Large intestine (tissue), 3 donors: ENCODE data around the gene PCED1A. TPM values are rescaled to one million over a fixed set of nuclear protein-coding genes. Genes with fewer than 3 reads are reported as not detected.

Source experiments
- DNase-seq, 2 donors: peaks; one replicate each; pipeline versions ENCODE4 v3.0.0 to v3.0.0-alpha.2; 2013
- H3K27ac ChIP-seq: one replicate; pipeline ENCODE4 v1.5.1; 2013; ENCODE audit warnings: low read length
- H3K27me3 ChIP-seq: 2 replicates; pipeline ENCODE4 v1.6.1; 2013; ENCODE audit warnings: low read length; ENCODE audit not compliant: control insufficient read depth, insufficient read depth
- H3K36me3 ChIP-seq: 2 replicates; pipeline ENCODE4 v1.6.1; 2013; ENCODE audit warnings: low read length; ENCODE audit not compliant: control insufficient read depth, insufficient read depth
- H3K4me1 ChIP-seq: one replicate; pipeline ENCODE4 v1.6.1; 2013; ENCODE audit warnings: low read length; ENCODE audit not compliant: control insufficient read depth, insufficient read depth
- H3K4me3 ChIP-seq: one replicate; pipeline ENCODE4 v1.5.1; 2013; ENCODE audit warnings: low read length
- H3K9me3 ChIP-seq: one replicate; pipeline ENCODE4 v1.6.1; 2013; ENCODE audit warnings: mild to moderate bottlenecking, low read depth, low read length, moderate library complexity; ENCODE audit not compliant: control insufficient read depth
- WGBS: methylation state at CpG from one replicate; pipeline ENCODE4 v1.1.5; 2013; ENCODE audit warnings: low lambda C conversion rate; ENCODE audit not compliant: insufficient coverage; 5-methylcytosine and 5-hydroxymethylcytosine counted together
- polyA plus RNA-seq: library from polyadenylated mRNA; unstranded; fragments of 120-200 nt; gene quantifications from one replicate; pipeline ENCODE4 v1.2.1, GENCODE V29; 2013

PCED1A gene
- polyA plus RNA-seq, 1 donor, result 43.4 TPM

- Histone ChIP-seq H3K27ac (no peak overlapping the region), H3K4me1 (no peaks in the 10 kb centered on the region), H3K4me3 (no peak overlapping the region), H3K36me3 (no peaks in the 10 kb centered on the region), H3K27me3 (peaks cover 22% of the 10 kb centered on the region), H3K9me3 (no peaks in the 10 kb centered on the region)
- 98% methylated on average over 4 of the region's 4 CpGs for WGBS
- DNase-seq, result no peak
These were observed 13.8 kb downstream of the PCED1A start for GRCh38 chr20:2826655-2827054.

DNA sequence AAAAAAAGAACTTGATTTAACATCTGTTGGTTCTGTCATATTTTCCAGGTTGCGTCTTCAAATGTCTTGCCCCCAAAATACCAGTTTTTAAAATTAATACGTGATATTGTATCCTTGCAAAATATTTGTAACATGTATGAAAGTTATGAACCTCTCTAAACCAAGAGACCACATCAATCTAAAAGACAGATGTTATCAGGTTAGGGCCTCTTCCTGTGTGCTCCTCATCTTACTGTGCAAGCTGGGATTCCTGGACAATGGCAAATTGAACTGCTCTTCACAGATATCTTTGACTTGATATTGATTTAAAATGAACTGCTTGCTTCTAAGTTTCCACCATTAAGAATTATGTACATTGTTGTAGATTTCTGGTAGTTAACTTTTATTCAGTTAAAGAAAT is 14.7 kb downstream of the PCED1A start:
- no peak overlapping the region for H3K4me3 ChIP-seq
- H3K9me3 ChIP-seq, result no peaks in the 10 kb centered on the region
- H3K4me1 ChIP-seq, result no peaks in the 10 kb centered on the region
- H3K27ac ChIP-seq, result no peak overlapping the region
- WGBS, result no CpG with 5 or more reads among the region's 2 CpGs
- H3K27me3 ChIP-seq, result peaks cover 31% of the 10 kb centered on the region
- no peaks in the 10 kb centered on the region for H3K36me3 ChIP-seq
- no peak for DNase-seq

GRCh38 chr20:2822073-2822472 is 18.4 kb downstream of the PCED1A start:
- no peak for DNase-seq
- peaks cover 41% of the 10 kb centered on the region for H3K27me3 ChIP-seq

GRCh38 chr20:2820896-2821869 is 19.3 kb downstream of the PCED1A start:
- no peaks in the 10 kb centered on the region for H3K36me3 ChIP-seq
- no peak overlapping the region for H3K4me3 ChIP-seq
- no peak overlapping the region for H3K27ac ChIP-seq
- H3K9me3 ChIP-seq, result no peaks in the 10 kb centered on the region
- DNase-seq, result no peak
- peaks cover 37% of the 10 kb centered on the region for H3K27me3 ChIP-seq
- H3K4me1 ChIP-seq, result peaks cover 3% of the 10 kb centered on the region
- no CpG with 5 or more reads among the region's 68 CpGs for WGBS

More at GRCh38 chr20:2822073-2822472, 18.4 kb downstream of the PCED1A start:
- no peaks in the 10 kb centered on the region for H3K36me3 ChIP-seq
- peaks cover 3% of the 10 kb centered on the region for H3K4me1 ChIP-seq
- no CpG with 5 or more reads among the region's 5 CpGs for WGBS
- no peak overlapping the region for H3K27ac ChIP-seq
- no peak overlapping the region for H3K4me3 ChIP-seq
- H3K9me3 ChIP-seq, result no peaks in the 10 kb centered on the region

- 19% methylated on average over 4 of the region's 32 CpGs for WGBS
- Histone ChIP-seq H3K4me1 (peaks cover 3% of the 10 kb centered on the region), H3K4me3 (no peak overlapping the region), H3K27ac (no peak overlapping the region), H3K27me3 (peaks cover 34% of the 10 kb centered on the region), H3K36me3 (no peaks in the 10 kb centered on the region), H3K9me3 (no peaks in the 10 kb centered on the region)
- DNase-seq, result no peak
These were observed 20.2 kb downstream of the PCED1A start for GRCh38 chr20:2820084-2820895.

GRCh38 chr20:2817891-2818595 is 22.4 kb downstream of the PCED1A start:
- no peak overlapping the region for H3K27ac ChIP-seq
- 80% methylated on average over 1 of the region's 7 CpGs for WGBS
- H3K4me1 ChIP-seq, result peaks cover 3% of the 10 kb centered on the region
- H3K9me3 ChIP-seq, result no peaks in the 10 kb centered on the region
- no peaks in the 10 kb centered on the region for H3K36me3 ChIP-seq
- DNase-seq, result no peak
- H3K4me3 ChIP-seq, result no peak overlapping the region
- peaks cover 36% of the 10 kb centered on the region for H3K27me3 ChIP-seq

GRCh38 chr20:2817341-2817726 is 23.1 kb downstream of the PCED1A start:
- Histone ChIP-seq H3K4me3 (no peak overlapping the region), H3K36me3 (no peaks in the 10 kb centered on the region), H3K27me3 (peaks cover 36% of the 10 kb centered on the region), H3K27ac (no peak overlapping the region), H3K4me1 (peaks cover 3% of the 10 kb centered on the region), H3K9me3 (no peaks in the 10 kb centered on the region)
- no CpG with 5 or more reads among the region's 2 CpGs for WGBS
- no peak for DNase-seq

- DNase-seq, result no peak
- H3K27me3 ChIP-seq, result peaks cover 32% of the 10 kb centered on the region
- no peak overlapping the region for H3K4me3 ChIP-seq
- no peaks in the 10 kb centered on the region for H3K36me3 ChIP-seq
- no CpG with 5 or more reads among the region's 20 CpGs for WGBS
- no peaks in the 10 kb centered on the region for H3K9me3 ChIP-seq
- H3K4me1 ChIP-seq, result peaks cover 3% of the 10 kb centered on the region
- no peak overlapping the region for H3K27ac ChIP-seq
These were observed 23.7 kb downstream of the PCED1A start for GRCh38 chr20:2816583-2817340.

DNA sequence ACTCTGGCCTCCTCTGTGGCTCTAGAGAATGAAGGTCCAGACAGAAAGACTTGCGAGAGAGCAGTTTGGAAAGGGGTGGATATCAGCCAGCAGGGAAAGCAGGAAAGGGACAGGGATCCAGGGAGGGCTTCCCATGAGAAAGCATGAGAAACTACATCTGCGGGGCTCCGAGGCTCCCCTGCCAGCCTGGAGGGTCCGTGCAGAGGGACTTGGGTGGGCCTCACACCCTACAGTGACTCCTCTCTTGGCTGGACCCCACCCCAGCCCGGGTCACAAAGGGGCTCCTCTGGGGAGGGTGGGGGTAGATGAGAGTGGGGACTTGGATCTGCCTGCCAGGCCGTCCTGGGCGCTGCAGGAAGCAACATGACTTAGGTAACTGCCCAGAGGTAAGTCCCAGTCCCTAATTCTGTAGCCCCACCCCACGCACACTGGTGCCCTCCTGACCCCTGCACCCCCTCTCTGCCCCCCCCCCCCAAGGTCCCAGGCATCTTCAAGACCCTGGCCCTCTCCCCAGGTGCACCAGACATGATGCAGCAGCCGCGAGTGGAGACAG is 24.3 kb downstream of the PCED1A start, which contains the start of gene TMEM239:
Gene TMEM239 (plus strand): TSS at position 335 of the 553 bp plus-strand sequence. CDS start 191 bp downstream, at position 526.
- H3K4me3 ChIP-seq, result no peak within 1 kb of the TSS
- no peaks in the 10 kb centered on the region for H3K36me3 ChIP-seq
- no peak for DNase-seq
- H3K4me1 ChIP-seq, result peaks cover 3% of the 10 kb centered on the region
- WGBS, result no CpG with 5 or more reads among the region's 10 CpGs
- H3K27ac ChIP-seq, result no peak within 1 kb of the TSS
- H3K9me3 ChIP-seq, result no peaks in the 10 kb centered on the region
- H3K27me3 ChIP-seq, result peaks cover 25% of the 10 kb centered on the region
